Suprapubic skin (tissue), 3 donors: ENCODE data around the gene NFIA.

ENCODE experiments used
- CTCF ChIP-seq, 2 donors: fragments of 200-600 bp in 1 of 2; fragments of 450-650 bp in 1 of 2; sonication (generic) in 1 of 2; IDR thresholded peaks; one replicate each; pipeline ENCODE4 v1.5.1; 2016 to 2019; ENCODE audit warnings: antibody characterized with exemption in 2 of 2, mild to moderate bottlenecking in 1 of 2, moderate library complexity in 1 of 2
- EP300 ChIP-seq: sonication (generic); formaldehyde crosslinking; IDR thresholded peaks from one replicate; pipeline ENCODE4 v1.6.1; 2017; ENCODE audit warnings: antibody characterized with exemption

- TF ChIP-seq CTCF (IDR thresholded peaks at IDR 0.05) (no peak), EP300 (no peak)
These were observed 377.8 kb downstream of the NFIA start for GRCh38 chr1:61460191-61460590.
